Fibroblast of skin of scalp (primary cell): ENCODE data around the gene TNFSF11.

Source experiments
- DNase-seq: peaks from one replicate; pipeline ENCODE4 v3.0.0-alpha.2; 2013

Gene TNFSF11

DNA sequence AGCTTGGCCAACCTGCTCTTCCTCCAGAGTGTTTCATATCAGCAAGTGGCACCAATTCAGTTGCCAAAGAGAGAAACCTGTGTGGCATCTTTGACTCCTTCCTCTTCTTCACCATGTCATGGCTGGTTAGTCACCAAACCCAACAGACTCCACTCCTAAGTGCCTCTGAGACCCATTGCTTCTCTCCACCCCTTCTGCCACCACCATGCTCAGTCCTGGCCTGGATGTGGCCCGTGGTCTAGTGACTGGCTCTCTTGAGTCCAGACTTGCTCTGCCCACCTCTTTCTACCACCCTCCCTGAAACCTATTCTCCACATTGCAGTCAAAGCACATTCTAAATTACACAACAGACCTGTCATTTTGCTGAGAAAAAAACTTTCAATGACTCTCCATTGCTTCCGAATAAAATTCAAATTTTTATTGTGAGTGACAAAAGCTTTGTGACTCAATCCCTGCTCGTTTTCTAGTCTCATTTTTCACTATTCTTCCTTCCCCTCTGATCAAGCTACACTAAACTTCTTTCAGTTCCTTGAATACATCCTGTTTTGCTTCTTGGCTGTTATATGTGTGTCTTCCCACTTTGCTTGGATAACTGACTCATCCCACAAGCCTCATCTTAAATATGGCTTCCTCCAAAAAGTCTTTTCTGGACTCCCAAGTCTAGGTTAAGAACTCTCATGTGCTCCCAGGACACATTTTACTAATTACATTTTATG is 12.0 kb upstream of the TNFSF11 start:
- no peak for DNase-seq

DNA sequence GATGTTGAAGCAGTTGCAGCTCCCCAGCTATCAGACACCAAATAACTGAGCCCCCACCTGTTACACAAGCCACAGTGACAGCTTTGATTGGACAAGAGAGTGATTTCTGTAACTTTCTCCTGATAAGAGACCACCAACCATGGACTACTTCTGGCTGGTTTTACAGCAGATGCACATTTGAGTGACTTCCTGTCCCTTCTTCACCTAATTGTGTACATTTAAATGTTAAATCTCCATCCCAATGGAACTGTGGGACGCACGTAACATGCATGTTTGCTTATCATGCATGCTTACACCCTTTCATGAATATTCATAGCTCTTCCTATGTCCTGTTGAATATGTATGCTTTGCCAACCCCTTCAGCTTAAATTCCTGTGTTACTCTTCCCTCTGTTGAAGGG is 6.0 kb upstream of the TNFSF11 start:
- no peak for DNase-seq

DNA sequence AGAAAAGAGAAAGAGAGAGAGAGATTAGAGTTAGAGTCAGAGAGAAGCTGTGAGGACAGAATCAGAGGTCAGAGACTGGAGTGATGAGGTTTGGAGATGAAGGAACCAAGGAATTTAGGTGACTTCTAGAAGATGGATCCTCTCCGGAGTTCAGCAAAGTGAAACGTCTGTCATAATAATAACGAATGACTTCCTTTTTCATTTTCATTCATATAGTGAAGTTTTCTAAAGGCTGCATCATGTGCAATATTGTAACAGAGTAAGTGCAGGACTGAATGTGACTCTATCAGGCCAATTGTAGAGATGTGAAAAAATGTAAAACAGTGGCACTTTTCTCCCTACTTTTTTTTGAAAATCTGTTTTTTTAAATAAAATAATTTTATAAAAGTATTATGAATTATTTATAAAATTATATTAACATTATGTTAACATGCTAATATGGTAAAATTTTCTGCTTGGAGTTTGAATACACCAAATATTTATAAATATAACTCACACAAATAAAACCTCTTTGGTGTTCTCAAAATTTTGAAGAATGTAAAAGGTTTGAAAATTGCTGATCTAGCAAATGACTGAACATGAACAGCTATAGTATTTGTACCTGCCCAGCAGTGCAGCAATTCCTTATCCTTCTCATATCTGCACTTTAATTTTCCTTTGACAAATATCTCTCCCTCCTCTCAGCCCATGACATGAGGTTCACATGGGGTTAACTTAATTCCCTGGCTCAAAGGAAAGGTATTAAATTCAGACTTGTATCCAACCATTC is 4.2 kb upstream of the TNFSF11 start:
- DNase-seq: no peak

DNA sequence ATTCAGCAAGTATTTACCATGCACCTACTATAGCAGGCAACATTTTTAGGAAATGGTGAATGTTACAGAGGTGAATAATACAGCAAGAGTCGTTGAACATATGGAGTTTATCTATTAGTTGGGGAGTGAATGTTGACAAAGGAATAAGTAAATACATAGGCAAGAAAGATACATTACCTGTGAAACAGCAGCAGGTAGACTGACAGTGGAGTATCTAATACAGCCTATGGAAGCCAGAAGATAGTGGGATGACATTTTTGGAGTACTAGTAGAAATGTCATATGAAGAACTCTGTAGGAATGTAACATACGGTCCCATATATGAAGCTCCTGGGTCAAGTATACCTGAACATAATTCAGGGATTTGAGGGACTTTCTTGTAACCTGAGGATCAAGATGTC is 2.1 kb upstream of the TNFSF11 start:
- DNase-seq: no peak

DNA sequence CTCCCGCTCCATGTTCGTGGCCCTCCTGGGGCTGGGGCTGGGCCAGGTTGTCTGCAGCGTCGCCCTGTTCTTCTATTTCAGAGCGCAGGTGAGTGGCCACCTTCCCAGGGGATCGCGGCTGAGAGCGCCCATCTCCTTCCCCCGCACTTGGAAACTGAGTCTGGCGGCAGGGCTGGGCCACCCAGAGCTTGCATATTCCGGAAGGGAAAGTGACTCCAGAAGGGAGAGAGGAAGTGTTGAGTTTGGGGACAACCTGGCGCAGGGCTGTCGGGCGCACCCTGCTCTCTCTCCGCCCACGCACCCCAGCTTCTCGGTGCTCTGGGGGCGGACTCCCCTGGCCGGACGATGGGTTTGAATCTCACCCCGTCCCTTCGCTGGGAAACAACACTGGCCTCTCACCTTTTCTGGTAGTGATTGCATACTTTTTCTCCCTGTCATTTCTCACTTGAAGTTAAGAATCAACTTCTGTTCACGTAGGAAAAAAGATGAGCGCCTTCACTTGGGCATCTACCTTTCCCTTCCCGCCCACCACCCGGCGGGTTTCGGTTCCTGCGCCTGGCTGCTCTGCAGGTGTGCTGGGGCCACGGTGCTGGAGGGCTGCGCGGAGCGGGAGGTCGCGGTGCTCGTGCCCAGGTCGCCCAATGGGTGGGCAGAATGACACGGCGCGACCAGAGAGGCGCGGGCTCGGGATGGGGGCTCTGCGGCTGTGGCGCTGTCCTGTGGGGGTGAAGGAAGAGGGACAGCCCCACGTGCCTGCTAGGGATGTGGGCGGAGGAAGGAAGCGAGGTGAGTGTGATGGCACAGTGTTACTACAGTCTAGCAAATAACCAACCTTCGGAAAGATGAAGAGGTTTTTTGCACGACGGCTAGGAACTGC is 721 bp downstream of the TNFSF11 start:
- DNase-seq: no peak

DNA sequence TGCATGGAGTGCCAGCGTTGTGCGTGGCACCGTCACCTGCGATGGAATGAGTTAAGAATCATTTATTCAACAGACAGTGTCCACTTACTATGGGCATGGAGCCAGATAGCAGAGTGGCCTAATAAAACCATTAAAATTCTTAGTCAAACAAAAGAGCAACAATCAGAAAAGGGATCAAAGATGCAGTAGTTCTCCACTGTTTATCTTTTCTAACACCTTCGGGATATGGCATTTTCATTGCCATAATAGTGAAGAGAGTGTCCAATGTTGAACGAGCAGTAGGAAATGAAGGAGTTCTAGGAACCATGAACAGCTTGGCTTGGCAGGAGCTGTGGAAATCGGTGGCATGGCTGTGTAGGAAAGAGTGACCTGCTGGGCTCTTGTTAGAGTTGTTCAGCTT is 2.0 kb downstream of the TNFSF11 start:
- no peak for DNase-seq

DNA sequence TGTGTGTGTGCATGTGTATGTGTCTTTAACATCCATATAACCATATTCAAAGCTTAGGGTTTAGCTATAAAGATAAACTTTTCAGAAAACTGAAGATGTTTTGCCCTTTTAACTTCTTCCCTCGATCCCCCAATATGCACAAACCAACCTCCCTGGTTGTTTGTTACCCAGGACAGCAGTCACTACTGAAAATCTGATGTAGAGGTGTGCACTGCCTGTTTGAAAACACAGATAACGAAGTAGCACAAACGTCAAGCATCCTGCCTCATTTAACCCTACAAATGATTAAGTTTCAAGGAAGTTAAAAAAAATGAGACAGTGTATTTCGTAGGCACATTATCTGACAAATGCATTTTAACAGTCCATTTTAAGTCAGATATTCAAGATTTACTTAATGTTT is 3.6 kb downstream of the TNFSF11 start:
- no peak for DNase-seq

DNA sequence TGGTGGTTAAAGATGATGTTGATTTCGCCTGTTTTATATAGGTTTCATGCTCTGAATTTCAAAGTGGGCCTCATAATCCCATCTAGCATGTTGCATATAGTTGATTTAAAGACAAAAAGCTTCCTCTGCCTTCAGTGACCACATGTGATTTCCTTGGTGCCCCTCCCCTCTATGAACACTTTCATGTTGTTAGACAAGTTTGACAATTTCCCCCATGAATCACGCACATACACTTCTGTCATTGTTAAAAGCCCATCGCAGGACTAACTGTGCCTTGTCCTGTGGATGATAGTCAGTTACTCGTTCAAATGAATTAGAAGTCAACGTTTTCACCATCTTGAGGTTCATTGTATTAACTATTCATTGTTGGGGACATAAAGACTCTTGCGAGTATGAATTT is 6.7 kb downstream of the TNFSF11 start:
- DNase-seq: no peak

DNA sequence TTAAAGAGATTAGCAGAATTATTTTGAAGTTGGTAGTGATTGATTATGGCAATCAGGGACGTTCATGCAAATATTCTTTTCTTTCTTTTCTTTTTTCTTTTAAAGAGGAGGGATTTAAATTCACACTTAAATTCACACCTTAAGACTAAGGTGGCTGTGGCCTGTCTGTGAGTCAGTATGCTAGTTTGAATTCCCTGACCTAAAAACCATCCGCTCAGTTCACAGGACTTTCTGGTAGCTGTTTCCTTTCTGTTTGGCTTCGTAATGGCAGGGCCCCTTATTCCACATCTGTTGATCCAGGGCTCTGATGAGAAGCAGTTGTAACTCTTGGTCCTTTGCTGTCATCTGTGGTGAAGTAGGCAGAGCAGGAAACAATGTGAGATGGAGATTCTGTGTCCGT is 7.5 kb downstream of the TNFSF11 start:
- DNase-seq: no peak

DNA sequence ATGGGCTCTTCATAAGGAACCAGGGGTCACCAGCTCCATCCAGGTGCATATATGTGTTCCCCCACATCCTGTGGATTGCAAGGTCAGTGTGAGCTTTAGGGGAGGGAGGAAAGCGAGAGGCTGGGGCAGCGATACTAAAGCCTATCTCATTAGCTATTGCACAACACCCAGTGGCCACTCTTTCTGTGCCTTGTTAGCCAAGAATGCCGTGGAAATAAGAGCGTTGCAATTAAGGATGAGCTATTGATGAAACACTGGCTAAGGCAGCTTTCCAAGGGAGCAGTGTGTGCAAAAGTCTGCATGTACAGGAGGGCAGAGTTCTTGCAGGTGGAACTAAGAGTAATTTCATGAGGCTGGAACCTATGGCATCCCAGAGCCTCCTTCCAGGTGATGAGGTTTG is 17.6 kb downstream of the TNFSF11 start:
- DNase-seq: no peak

DNA sequence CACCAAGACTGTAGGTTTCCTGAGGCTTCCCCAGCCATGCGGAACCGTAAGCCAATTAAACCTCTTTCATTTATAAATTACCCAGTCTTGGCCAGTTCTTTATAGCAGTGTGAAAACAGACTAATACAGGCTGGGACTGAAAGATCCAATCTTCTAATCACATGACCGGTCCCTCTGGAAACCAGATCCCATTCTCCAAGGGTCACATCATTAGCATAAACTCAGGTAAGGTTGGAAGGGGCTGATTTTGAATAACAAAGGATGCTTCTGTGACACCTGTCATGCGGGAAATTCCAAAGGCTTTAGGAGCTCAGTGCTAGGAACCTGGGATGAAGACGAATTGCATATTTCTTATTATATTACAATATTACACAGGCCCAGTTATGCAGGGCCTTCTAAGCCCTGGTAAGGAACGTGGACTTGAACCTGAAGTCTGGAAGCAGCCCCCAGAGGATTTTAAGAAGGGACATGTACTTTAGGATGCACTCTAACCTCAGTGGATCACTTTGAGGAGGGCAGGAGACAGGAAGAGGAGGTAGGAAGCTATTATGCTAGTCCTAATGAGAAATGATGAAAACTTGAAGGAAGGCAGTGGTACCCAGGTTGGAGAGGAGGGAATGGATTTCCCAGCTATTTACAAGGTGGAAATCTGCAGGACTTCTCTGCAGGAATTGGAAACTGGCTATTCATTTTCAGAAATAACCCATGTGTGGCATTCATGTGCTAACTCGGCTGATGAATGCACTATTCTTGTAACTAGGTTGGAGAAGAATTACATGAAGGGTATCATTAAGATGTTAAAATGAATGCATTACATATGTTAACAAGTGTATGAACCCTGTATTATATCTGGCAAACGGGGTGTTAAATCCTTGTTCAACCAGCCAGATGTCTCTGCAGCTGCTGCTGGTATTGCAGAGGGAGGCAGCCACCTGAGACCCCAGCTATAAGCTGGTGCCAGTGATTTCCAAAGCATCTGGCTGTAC is 19.3 kb downstream of the TNFSF11 start:
- no peak for DNase-seq

DNA sequence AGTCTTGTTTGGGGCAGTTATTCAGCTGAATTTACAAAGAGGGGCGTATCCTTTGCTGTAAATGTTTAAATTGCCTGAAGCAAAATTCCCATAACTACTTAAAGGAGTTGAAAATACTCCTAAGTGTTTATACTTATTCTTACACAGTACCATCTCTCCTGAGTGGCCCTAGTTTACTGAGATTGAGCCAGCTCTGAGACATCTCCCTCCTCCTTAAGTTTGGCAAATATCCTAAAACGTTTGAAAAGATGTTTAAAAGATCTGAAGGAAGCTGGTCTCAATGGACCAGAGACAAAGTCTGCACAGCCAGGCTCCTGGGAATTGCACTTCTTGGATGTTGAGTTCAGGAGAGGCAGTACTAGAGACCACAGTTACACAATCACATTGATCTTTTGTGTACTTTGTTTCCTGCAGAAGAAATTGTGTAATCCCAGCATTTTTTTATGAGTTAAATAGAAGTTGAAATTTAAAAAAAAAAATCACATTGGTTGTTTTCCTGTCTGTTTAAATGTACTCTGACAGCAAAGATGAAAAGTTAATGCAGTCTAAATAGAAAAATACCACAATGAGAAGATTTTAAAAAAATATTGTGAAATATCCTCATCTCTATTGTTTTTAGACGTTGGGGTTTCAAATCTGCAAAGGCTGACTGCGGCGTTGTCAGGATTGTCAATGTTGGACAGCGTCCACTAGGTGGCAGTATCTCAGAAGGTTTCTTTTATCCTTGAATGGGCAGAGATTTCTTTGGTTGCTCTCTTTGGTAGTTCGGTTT is 20.7 kb downstream of the TNFSF11 start:
- DNase-seq: peak; percentile 81

DNA sequence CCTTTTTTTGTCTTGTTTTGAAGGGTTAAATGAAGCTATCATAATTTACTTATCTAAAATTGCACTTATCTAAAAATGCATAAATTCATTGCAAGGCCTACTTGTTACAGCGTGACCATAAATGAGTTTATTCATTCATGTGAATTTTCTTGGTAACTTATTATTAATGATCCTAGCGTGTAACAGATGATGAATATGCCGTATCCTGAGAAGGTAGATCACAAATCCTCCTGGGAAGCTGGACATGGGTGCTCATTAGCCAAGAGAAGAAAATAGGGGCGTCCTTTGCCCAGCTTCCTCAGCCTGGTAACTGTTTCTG is 21.3 kb downstream of the TNFSF11 start:
- no peak for DNase-seq

DNA sequence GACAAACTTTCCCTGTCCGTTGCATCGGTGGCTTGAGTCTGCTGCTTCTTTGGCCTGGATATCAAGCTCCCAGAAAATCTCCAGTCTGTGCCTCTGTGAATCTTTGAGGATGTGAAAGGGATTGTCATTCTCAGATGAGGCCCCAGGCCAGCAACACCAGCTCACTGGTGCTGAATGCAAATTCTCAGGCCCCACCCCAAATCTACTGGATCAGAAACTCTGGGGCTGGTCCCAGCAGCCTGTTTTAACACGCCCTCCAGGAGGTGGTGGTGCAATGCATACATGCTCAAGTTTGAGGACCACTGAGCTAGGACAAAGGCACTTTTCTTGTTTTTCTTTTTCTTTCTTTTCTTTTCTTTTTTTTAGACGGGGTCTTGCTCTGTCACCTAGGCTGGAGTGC is 23.6 kb downstream of the TNFSF11 start:
- no peak for DNase-seq

DNA sequence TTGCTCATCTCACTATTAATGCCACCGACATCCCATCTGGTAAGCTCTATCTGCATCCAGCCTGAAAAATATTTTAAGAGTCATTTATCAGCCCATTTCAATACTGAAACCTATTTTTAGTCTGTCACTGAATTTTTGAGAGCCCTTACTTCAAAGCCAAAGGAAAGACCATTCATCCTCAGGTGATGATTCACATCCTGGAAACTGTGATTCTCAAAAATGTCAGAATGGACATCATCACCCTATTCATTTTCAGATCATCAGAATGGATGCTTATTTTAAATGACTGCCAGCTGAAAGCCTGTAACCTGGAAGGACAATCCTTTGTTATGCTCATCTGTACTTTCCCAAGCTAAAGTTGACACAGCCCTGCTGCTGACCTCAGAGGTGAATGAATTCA is 27.0 kb downstream of the TNFSF11 start:
- DNase-seq: no peak

DNA sequence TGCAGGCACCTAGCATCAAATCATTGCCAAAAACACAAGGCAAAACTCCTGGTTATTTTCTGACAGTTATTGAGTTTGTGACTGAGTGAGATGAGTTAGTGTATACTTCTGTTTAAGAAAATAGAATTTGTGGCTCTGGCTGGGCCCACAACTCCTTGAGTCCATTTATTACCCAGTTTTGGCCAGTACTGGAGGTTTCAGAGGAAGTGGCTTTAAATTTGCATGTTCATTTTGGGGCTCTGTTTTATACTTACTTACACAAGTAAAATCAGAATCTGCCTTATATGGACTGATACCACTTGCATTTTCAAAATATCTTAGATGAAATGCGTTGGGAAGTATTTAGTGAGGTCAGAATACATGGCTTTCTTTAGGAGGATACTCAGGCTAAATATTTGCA is 29.0 kb downstream of the TNFSF11 start:
- no peak for DNase-seq

DNA sequence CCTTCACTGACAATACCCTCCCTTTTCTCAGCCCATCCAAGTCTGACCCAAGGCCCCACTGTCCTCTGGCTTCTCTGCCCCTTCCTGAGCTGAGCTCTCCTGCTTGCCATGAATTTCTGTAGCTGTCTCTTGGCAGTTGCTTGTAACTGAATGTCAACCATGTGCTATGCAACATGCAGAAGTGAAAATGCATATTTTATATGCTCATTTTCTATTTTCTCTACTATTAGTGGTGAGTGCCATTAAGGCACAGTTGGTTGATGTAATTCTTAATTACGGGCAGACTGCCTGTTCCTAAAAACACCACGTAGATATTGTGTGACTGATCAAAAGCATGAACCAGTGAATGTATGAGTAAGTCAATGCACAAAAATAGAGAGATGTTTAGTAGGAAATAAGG is 29.6 kb downstream of the TNFSF11 start:
- no peak for DNase-seq

DNA sequence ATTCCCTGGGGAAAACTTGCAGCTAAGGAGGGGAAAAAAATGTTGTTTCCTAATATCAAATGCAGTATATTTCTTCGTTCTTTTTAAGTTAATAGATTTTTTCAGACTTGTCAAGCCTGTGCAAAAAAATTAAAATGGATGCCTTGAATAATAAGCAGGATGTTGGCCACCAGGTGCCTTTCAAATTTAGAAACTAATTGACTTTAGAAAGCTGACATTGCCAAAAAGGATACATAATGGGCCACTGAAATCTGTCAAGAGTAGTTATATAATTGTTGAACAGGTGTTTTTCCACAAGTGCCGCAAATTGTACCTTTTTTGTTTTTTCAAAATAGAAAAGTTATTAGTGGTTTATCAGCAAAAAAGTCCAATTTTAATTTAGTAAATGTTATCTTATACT is 33.6 kb downstream of the TNFSF11 start:
- DNase-seq: no peak

DNA sequence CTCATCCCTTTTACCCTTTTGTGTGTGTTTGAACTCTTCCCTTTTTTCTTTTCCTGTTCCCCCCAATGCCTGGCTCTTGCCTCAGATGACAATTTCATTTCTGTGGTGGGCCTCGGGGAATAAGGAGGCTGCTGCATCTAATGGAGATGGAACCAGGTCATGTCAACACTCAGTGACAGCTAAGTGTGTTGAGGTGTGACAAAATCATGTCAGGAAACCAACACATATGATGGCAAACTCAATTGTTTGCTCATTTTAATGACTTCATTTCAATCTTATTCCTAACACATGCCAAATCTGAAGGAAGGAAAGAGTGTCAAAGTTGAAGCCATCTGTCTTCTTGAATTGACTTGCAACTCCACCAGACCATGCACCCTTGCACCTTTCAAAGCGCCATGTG is 36.7 kb downstream of the TNFSF11 start:
- no peak for DNase-seq

DNA sequence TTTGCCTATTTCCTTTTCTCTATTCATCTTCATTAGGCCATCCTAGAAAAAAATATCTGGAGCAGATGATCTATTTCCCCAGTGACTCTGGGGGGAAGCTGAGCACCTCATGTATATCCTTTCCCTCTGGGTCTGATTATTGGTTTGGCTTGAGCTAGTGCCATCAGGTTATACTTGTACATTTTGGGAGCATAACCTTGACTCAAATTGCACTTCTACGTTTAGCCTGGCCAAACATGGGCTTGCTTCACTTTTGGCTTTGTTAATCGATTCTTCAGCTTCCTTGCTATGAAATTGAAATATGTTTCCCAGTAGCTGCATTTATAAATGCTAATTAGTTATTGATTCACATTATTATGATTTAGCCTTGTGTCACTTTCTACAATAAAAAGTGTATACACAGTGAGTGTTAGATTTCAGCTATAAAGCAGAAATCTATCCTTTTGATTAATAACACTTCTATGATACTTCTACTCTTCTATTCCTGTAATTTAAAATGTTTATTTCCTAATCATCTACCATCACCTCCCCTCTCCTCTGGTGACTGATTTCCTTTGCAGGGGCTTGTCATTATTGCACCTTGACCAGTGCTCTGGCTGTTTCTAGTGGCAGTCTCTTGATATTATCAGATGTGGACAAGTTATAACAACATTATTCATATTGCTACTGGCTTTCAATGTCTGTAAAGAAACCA is 37.3 kb downstream of the TNFSF11 start:
- no peak for DNase-seq
